Neural cell (in vitro differentiated cells): ENCODE data around the gene TXK. TPM values are rescaled to one million over a fixed set of nuclear protein-coding genes. Genes with fewer than 3 reads are reported as not detected.

Experiments used
- H2AFZ ChIP-seq: fragments of 200-600, 300-800 bp; sonication (generic), shearing (Covaris generic); 2 replicates; pipeline ENCODE4 v1.6.0; 2014; ENCODE audit warnings: low read depth, mild to moderate bottlenecking, antibody characterized with exemption, low read length, moderate library complexity
- H3F3A ChIP-seq: fragments of 200-600 bp; shearing (Covaris generic); 2 replicates; pipeline ENCODE4 v1.6.1; 2016; ENCODE audit warnings: mild to moderate bottlenecking, moderate library complexity, mixed read lengths, antibody characterized with exemption, low read length; ENCODE audit not compliant: insufficient read depth, poor library complexity, severe bottlenecking
- H3K27ac ChIP-seq: fragments of 200-600, 300-800 bp; sonication (generic), shearing (Covaris generic); 2 replicates; pipeline ENCODE4 v1.5.1; 2014; ENCODE audit warnings: mild to moderate bottlenecking, low read length, moderate library complexity
- H3K27me3 ChIP-seq: fragments of 300-800, 200-600 bp; sonication (generic), shearing (Covaris generic); 2 replicates; pipeline ENCODE4 v1.6.0; 2014; ENCODE audit warnings: mild to moderate bottlenecking, low read depth, low read length, moderate library complexity; ENCODE audit not compliant: insufficient read depth
- H3K36me3 ChIP-seq: fragments of 300-800, 200-600 bp; sonication (generic), shearing (Covaris generic); 2 replicates; pipeline ENCODE4 v1.5.1; 2014; ENCODE audit warnings: mild to moderate bottlenecking, antibody characterized with exemption, low read length, moderate library complexity; ENCODE audit not compliant: insufficient read depth
- H3K4me2 ChIP-seq: fragments of 300-800, 200-600 bp; sonication (generic), shearing (Covaris generic); 2 replicates; pipeline ENCODE4 v1.6.0; 2014; ENCODE audit warnings: mild to moderate bottlenecking, low read length
- H3K4me3 ChIP-seq: fragments of 300-800, 200-600 bp; sonication (generic), shearing (Covaris generic); 2 replicates; pipeline ENCODE4 v1.5.1; 2014; ENCODE audit warnings: mild to moderate bottlenecking, low read length, moderate library complexity
- H3K79me2 ChIP-seq: fragments of 200-600 bp; shearing (Covaris generic); replicated peaks from 2 replicates; pipeline ENCODE4 v1.6.0; 2014; ENCODE audit warnings: mild to moderate bottlenecking, low read length, moderate library complexity; ENCODE audit not compliant: insufficient read depth
- H3K9ac ChIP-seq: fragments of 300-800, 200-600 bp; sonication (generic), shearing (Covaris generic); 2 replicates; pipeline ENCODE4 v1.6.1; 2016; ENCODE audit warnings: mild to moderate bottlenecking, low read length, mixed read lengths
- H3K9me2 ChIP-seq: fragments of 200-600 bp; shearing (Covaris generic); 2 replicates; pipeline ENCODE4 v1.6.1; 2016; ENCODE audit warnings: mild to moderate bottlenecking, low read length, mixed read lengths; ENCODE audit not compliant: insufficient read depth
- H3K9me3 ChIP-seq: fragments of 200-600, 300-800 bp; sonication (generic), shearing (Covaris generic); 2 replicates; pipeline ENCODE4 v1.6.1; 2016; ENCODE audit warnings: mild to moderate bottlenecking, mixed run types, low read length, moderate library complexity, mixed read lengths
- H4K20me1 ChIP-seq: fragments of 200-600 bp; shearing (Covaris generic); 2 replicates; pipeline ENCODE4 v1.6.1; 2016; ENCODE audit warnings: mild to moderate bottlenecking, mixed run types; ENCODE audit not compliant: insufficient read depth
- CTCF ChIP-seq: fragments of 450-650 bp; IDR thresholded peaks from 2 replicates; pipeline ENCODE4 v1.5.1; 2014; ENCODE audit warnings: antibody characterized with exemption, mild to moderate bottlenecking, moderate library complexity; ENCODE audit not compliant: poor library complexity, severe bottlenecking
- EP300 ChIP-seq: fragments of 450-650 bp; conservative IDR thresholded peaks from 2 replicates; pipeline ENCODE4 v1.6.1; 2014; ENCODE audit warnings: antibody characterized with exemption, mild to moderate bottlenecking, moderate library complexity; ENCODE audit not compliant: poor library complexity, severe bottlenecking
- EZH2 ChIP-seq: fragments of 200-600, 300-800 bp; shearing (Covaris generic), sonication (generic); IDR thresholded peaks from 2 replicates; pipeline ENCODE4 v1.6.1; 2014; ENCODE audit warnings: antibody characterized with exemption, low read length, borderline replicate concordance, mild to moderate bottlenecking; ENCODE audit not compliant: insufficient read depth, poor library complexity, severe bottlenecking
- MXI1 ChIP-seq: fragments of 450-650 bp; conservative IDR thresholded peaks from 2 replicates; pipeline ENCODE4 v1.6.1; 2014; ENCODE audit warnings: antibody characterized with exemption, mild to moderate bottlenecking; ENCODE audit not compliant: poor library complexity, severe bottlenecking
- POLR2AphosphoS5 ChIP-seq: IDR thresholded peaks from 2 replicates; pipeline ENCODE4 v1.6.1; 2012
- RAD21 ChIP-seq: fragments of 450-650 bp; conservative IDR thresholded peaks from 2 replicates; pipeline ENCODE4 v1.6.1; 2014; ENCODE audit warnings: antibody characterized with exemption, mild to moderate bottlenecking, moderate library complexity
- REST ChIP-seq: IDR thresholded peaks from 2 replicates; pipeline ENCODE4 v1.6.1; 2012; ENCODE audit warnings: borderline replicate concordance
- SMC3 ChIP-seq: fragments of 450-650 bp; conservative IDR thresholded peaks from 2 replicates; pipeline ENCODE4 v1.6.1; 2014; ENCODE audit warnings: antibody characterized with exemption, mild to moderate bottlenecking, moderate library complexity; ENCODE audit not compliant: poor library complexity
- TAF1 ChIP-seq: IDR thresholded peaks from 2 replicates; pipeline ENCODE4 v1.6.1; 2012; ENCODE audit warnings: low read depth
- polyA plus RNA-seq: library from polyadenylated mRNA; depleted of rRNA; stranded (reverse); fragments of >200 nt; gene quantifications from 2 replicates; pipeline ENCODE4 v1.2.3, GENCODE V29; 2014

Gene TXK
- polyA plus RNA-seq, 1 donor from 2014 or later: not detected

GRCh38 chr4:48109413-48110263 lies 24.4 kb downstream of the TXK start:
- Histone ChIP-seq H3K27me3 (no peaks in the 10 kb centered on the region), H3K36me3 (no peaks in the 10 kb centered on the region), H3F3A (no peaks in the 10 kb centered on the region), H2AFZ (no peak overlapping the region), H4K20me1 (no peaks in the 10 kb centered on the region), H3K4me2 (no peak overlapping the region), H3K79me2 (no peaks in the 10 kb centered on the region), H3K9ac (no peak overlapping the region), H3K9me3 (no peaks in the 10 kb centered on the region), H3K9me2 (no peaks in the 10 kb centered on the region), H3K27ac (no peak overlapping the region), H3K4me3 (no peak overlapping the region)
- no peak for TF ChIP-seq TAF1
- TF ChIP-seq SMC3: peak; percentile 16
- TF ChIP-seq REST: no peak
- TF ChIP-seq EZH2: no peak
- TF ChIP-seq POLR2AphosphoS5: no peak
- TF ChIP-seq RAD21: no peak
- no peak for TF ChIP-seq MXI1
- TF ChIP-seq EP300: no peak
- TF ChIP-seq CTCF: peak; percentile 54

GRCh38 chr4:48108309-48109073 lies 25.6 kb downstream of the TXK start:
- Histone ChIP-seq H3F3A (no peaks in the 10 kb centered on the region), H3K9ac (no peak overlapping the region), H3K36me3 (no peaks in the 10 kb centered on the region), H4K20me1 (no peaks in the 10 kb centered on the region), H3K4me2 (no peak overlapping the region), H3K27ac (no peak overlapping the region), H2AFZ (no peak overlapping the region), H3K4me3 (no peak overlapping the region), H3K9me3 (no peaks in the 10 kb centered on the region), H3K79me2 (no peaks in the 10 kb centered on the region), H3K9me2 (no peaks in the 10 kb centered on the region), H3K27me3 (no peaks in the 10 kb centered on the region)
- TF ChIP-seq SMC3 (no peak), POLR2AphosphoS5 (no peak), REST (no peak), MXI1 (no peak), TAF1 (no peak), EP300 (no peak), RAD21 (no peak), CTCF (no peak), EZH2 (no peak)
